SK-N-SH (cell line): ENCODE results near the gene PPP2R3A. TPM values are rescaled to one million over a fixed set of nuclear protein-coding genes. Genes with fewer than 3 reads are reported as not detected.

Source experiments
- polyA plus RNA-seq, 3 experiments: library from polyadenylated mRNA; depleted of rRNA; stranded (reverse); fragments of >200 nt; gene quantifications; 2 replicates each; pipeline ENCODE4 v1.2.3, GENCODE V29; 2012
- small RNA-seq, 7 experiments: library from RNA; depleted of rRNA; stranded (forward); fragments of <200 nt; gene quantifications; one replicate each; pipeline ENCODE3, GENCODE V24; 2012

PPP2R3A gene
- polyA plus RNA-seq, 1 of the 3 experiments (the other 2 are of a cell fraction): 3.9 TPM

Small RNA genes lying within 50 kb of the gene (small RNA-seq; reads per million reads assigned to genes)
- 0 reads per million in 7 experiments for gene AC092989.1

Other genes with a start within 250 kb of the PPP2R3A start
- gene MSL2, start 230.6 kb downstream of the PPP2R3A start, polyA plus RNA-seq (2012; rRNA removed): 2.2 and 2.4 TPM in 2 replicates